ENCODE measurements around the gene RNF2. TPM values are rescaled to one million over a fixed set of nuclear protein-coding genes. Genes with fewer than 3 reads are reported as not detected.

The RNF2 gene
- total and polyA plus RNA-seq, 10 donors: 5.2 to 29.7 (median 20.1) TPM

DNA sequence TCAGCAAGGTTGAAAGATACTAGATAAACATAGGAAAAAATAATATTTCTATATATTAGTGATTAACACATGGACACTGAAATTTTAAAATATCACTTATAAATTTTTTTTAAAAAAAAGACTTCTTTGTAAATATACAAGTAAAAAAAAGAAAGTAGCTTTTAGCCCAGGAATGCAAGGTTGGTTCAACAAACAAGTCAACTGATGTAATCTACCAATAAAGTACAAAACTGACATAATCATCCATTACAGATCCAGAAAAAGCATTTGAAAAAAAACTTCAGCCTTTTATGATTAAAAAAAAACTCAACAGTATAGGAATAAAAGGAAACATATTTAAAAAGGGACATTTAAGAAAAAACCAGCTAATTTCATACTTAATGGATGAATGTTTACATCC lies 63.0 kb downstream of the RNF2 start:
- Histone ChIP-seq H3K27ac (no peak overlapping the region), H3K4me3 (no peak overlapping the region), H3K9me3 (peaks cover 5 to 57% (median 39%) of the 10 kb centered on the region in 8 donors), H3K36me3 (peaks cover 0 to 13% (median 2%) of the 10 kb centered on the region in 6 donors), H3K4me1 (no peaks in the 10 kb centered on the region), H3K27me3 (replicated peaks in 1 of 7) (no peaks in the 10 kb centered on the region)
- TF ChIP-seq POLR2AphosphoS5 (IDR thresholded peaks at IDR 0.05): no peak
- TF ChIP-seq, protein P1, sequence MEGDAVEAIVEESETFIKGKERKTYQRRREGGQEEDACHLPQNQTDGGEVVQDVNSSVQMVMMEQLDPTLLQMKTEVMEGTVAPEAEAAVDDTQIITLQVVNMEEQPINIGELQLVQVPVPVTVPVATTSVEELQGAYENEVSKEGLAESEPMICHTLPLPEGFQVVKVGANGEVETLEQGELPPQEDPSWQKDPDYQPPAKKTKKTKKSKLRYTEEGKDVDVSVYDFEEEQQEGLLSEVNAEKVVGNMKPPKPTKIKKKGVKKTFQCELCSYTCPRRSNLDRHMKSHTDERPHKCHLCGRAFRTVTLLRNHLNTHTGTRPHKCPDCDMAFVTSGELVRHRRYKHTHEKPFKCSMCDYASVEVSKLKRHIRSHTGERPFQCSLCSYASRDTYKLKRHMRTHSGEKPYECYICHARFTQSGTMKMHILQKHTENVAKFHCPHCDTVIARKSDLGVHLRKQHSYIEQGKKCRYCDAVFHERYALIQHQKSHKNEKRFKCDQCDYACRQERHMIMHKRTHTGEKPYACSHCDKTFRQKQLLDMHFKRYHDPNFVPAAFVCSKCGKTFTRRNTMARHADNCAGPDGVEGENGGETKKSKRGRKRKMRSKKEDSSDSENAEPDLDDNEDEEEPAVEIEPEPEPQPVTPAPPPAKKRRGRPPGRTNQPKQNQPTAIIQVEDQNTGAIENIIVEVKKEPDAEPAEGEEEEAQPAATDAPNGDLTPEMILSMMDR (IDR thresholded peaks at IDR 0.05 in 8 of 11, conservative IDR thresholded peaks at IDR 0.05 in 3 of 11): no peak
- TF ChIP-seq POLR2A (IDR thresholded peaks at IDR 0.05): no peak
- intact Hi-C loops (cut with DNase I; ENCODE audit: low total_unique reads): no loop called here
- DNase-seq: no peak

DNA sequence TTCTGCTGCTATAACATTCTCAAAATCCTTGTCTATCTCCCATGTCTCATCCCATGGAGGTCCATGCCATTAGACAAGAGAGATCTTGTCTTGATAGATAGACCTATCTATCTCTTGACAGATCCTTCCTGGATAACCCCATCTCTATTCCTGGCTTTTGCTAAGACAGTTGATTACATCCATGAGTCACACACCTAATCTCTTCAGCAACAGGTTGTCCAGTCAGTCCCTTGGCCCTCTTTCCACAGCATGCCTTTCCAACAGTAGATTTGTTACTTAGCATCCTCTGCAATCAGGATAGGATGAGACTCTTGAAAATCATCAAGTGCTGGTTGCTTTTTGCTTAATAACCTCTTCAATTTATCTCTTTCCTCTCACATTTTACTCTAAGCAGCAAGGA lies 64.8 kb downstream of the RNF2 start:
- Histone ChIP-seq H3K36me3 (no peaks in the 10 kb centered on the region), H3K27ac (no peak overlapping the region), H3K4me3 (no peak overlapping the region), H3K27me3 (replicated peaks in 1 of 7) (no peaks in the 10 kb centered on the region), H3K9me3 (peaks cover 5 to 54% (median 39%) of the 10 kb centered on the region in 8 donors), H3K4me1 (no peaks in the 10 kb centered on the region)
- TF ChIP-seq POLR2A (IDR thresholded peaks at IDR 0.05) (no peak), POLR2AphosphoS5 (IDR thresholded peaks at IDR 0.05) (no peak)
- TF ChIP-seq, protein P1 (IDR thresholded peaks at IDR 0.05 in 8 of 11, conservative IDR thresholded peaks at IDR 0.05 in 3 of 11): no peak
- intact Hi-C loops (cut with DNase I; ENCODE audit: low total_unique reads): no loop called here
- no peak for DNase-seq

DNA sequence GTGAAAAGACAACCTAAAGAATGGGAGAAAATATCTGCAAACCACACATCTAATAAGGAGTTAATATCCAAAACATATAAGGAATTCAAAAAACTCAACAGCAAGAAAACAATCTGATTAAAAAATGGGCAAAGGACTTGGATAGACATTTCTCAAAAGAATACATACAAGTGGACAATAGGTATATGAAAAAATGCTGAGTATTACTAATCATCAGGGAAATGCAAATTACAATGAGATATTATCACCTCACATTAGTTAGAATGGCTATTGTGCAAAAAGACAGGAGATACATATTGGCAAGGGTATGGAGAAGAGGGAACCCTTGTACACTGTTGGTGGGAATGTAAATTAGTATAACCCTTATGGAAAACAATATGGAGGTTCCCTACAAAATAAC lies 66.5 kb downstream of the RNF2 start:
- no peak for TF ChIP-seq POLR2A (IDR thresholded peaks at IDR 0.05)
- TF ChIP-seq, protein P1 (IDR thresholded peaks at IDR 0.05 in 8 of 11, conservative IDR thresholded peaks at IDR 0.05 in 3 of 11): no peak
- no peak for TF ChIP-seq POLR2AphosphoS5 (IDR thresholded peaks at IDR 0.05)
- Histone ChIP-seq H3K4me3 (no peak overlapping the region), H3K27me3 (replicated peaks in 1 of 7) (no peaks in the 10 kb centered on the region), H3K27ac (no peak overlapping the region), H3K9me3 (peaks cover 5 to 40% (median 34%) of the 10 kb centered on the region in 8 donors), H3K36me3 (peaks cover 0 to 11% (median 1%) of the 10 kb centered on the region in 6 donors), H3K4me1 (no peaks in the 10 kb centered on the region)
- DNase-seq: no peak
- intact Hi-C loops (cut with DNase I; ENCODE audit: low total_unique reads): no loop called here

DNA sequence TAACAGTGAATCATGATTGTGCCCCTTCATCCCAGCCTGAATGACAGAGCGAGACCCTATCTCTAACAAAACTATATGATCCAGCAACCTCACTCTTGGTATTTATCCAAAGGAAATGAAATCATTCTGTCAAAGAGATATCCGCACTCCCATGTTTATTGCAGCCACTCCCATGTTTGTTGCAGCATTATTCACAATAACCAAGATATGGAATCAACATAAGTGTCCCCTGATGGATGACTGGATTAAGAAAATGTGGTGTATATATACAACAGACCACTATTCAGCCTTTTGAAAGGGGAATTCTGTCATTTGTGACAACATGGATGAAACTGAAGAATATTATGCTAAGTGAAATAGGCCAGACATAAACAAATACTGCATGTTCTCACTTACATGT lies 67.0 kb downstream of the RNF2 start:
- WGBS, 5 donors: 71 to 92% (median 84%) methylated on average over 2 of the region's 2 CpGs
- intact Hi-C loops (cut with DNase I; ENCODE audit: low total_unique reads): no loop called here
- H3K27me3 ChIP-seq (replicated peaks in 1 of 7): no peaks in the 10 kb centered on the region
- no peak for DNase-seq
- H3K4me1 ChIP-seq: no peaks in the 10 kb centered on the region
- no peak overlapping the region for H3K4me3 ChIP-seq
- peaks cover 5 to 35% (median 29%) of the 10 kb centered on the region in 8 donors for H3K9me3 ChIP-seq
- H3K36me3 ChIP-seq: peaks cover 0 to 15% (median 5%) of the 10 kb centered on the region in 6 donors
- no peak overlapping the region for H3K27ac ChIP-seq
- no peak for TF ChIP-seq POLR2A (IDR thresholded peaks at IDR 0.05)
- no peak for TF ChIP-seq POLR2AphosphoS5 (IDR thresholded peaks at IDR 0.05)
- TF ChIP-seq, protein P1 (IDR thresholded peaks at IDR 0.05 in 8 of 11, conservative IDR thresholded peaks at IDR 0.05 in 3 of 11): no peak
